GM21723 (cell line): ENCODE data around the gene ITGA3.

ENCODE experiments used
- ATAC-seq: cut with Tn5 transposase; IDR thresholded peaks from one replicate; pipeline ENCODE4 v1.9.1; 2021; ENCODE audit warnings: mild to moderate bottlenecking, moderate library complexity; ENCODE audit not compliant: unreplicated experiment

The ITGA3 gene

GRCh38 chr17:50090971-50091917 is 35.3 kb downstream of the ITGA3 start:
- ATAC-seq, result no peak

DNA sequence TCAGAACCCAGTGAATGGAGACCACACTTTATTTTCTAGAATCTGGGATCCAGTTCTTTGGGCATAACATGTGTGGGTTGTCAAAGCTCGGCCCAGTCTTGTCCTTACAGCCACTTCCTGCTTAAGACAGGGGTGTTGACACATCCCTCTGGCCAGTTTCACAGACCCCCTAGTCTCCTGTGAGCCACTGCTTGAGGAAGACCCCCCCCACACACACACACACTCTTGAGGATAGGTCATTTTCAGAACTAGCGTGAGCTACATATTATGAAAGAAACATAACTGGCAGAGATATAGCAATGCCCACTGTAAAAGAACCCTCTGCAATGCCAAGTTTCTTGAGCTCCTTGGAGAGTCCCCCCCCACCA is 36.0 kb downstream of the ITGA3 start:
- no peak for ATAC-seq

GRCh38 chr17:50093246-50093645 is 37.3 kb downstream of the ITGA3 start:
- ATAC-seq, result no peak

GRCh38 chr17:50093807-50094206 is 37.9 kb downstream of the ITGA3 start:
- ATAC-seq, result no peak

DNA sequence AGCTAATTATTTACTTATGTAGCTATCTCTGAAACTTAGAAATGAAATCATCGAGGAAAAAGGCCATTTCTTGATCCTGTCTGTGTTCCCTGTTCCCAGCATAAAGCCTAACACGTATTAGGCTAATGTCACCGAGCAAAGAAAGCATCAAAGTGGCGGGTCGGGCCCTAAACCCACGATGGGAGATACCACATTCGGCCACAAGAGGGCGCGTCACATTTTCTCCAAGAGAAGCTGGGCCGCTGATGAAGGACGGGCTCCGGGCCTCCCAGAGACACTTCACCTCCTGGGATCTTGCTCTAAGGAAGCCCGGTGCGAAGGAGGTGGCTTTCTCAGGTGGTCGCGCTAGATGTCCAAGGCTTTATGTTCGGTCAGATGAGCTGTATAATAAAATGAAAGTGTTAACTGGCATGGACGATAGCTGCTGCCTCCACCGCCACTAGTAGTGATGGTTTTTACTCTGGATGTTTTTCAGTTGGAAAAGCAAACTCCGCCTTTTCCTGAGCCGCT is 38.4 kb downstream of the ITGA3 start:
- ATAC-seq, result peak; percentile 43

- ATAC-seq, result peak; percentile 83
These were observed 39.1 kb downstream of the ITGA3 start, which contains the start of gene PDK2 for GRCh38 chr17:50094753-50095619. Gene PDK2, plus strand, starts transcription at chr17:50095351. Its CDS starts 85 bp downstream, at chr17:50095436.

- no peak for ATAC-seq
These were observed 39.7 kb downstream of the ITGA3 start for GRCh38 chr17:50095626-50096037.

DNA sequence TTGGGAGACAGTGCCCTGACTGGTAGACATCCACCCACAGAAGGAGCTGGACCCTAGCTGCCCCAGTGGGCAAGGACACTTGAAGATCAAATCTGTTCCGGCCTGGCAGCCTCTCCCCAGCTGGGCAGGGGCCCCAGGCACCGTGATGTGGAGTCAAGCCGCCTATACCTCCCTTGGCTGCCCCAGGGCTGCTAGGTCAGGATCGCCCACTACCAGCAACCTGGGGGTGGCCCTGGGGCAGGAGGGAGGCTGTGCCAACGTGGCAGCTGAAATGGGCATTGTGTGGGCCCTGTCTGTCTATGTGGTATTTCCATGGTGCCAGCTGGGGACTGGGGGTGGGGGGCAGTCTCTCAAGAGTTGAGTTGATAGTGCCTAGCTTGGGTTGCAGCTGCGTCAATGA is 40.2 kb downstream of the ITGA3 start:
- no peak for ATAC-seq

DNA sequence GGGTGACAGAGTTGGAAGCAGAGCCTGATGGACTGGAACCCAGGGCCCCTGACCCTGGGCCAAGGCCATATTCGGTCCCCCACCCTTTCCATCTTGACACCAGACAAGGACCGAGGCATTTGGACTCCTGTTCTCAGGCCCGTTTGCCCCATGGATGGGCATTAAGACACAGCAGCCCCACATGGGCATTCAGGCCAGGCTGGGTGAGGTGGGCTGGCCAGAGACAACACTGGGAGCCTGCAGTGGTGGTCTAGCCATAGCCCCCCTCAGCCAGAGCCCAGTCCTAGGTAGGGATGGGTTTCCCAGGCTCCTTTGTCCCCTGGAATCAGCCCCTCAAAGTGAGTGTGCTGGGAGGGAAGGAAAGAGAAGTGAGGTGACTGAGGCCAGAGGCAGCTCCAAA is 40.8 kb downstream of the ITGA3 start:
- no peak for ATAC-seq

DNA sequence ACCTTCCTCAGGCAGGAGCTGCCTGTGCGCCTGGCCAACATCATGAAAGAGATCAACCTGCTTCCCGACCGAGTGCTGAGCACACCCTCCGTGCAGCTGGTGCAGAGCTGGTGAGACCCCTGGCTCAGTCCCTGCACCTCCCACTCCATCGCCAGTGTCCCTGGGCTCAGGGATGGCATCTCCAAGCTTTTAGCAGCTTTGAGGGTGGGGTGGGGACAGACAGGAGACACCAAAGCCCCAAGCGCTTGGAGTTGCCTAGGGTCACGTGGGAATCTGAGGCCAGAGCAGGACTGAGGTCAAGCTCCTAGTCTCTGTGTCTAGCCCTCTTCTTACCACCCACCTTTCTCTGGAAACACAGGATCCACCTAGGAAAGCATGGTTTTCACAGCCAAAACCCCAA is 41.5 kb downstream of the ITGA3 start:
- ATAC-seq, result no peak

GRCh38 chr17:50097926-50098325 is 42.0 kb downstream of the ITGA3 start:
- no peak for ATAC-seq

GRCh38 chr17:50098583-50098982 is 42.7 kb downstream of the ITGA3 start:
- no peak for ATAC-seq

DNA sequence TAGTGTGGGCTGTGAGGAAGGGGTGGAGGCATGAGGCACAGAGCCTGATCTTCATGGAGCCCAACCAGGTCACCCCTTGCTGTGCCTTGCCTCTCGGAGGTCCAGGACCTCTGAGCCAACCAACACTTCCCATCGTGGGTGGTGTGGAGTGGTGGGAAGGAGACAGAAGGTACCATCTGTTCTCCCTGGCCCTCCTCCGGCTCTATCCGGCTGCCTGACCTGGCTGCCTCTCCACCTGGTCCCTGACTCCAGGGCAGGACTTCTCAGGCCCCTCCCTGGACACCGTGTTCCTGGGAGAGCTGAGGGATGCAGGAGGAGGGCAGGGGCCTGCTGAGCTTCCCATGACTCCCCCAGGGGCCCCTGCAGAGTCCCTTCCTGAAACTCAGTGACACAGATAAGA is 43.1 kb downstream of the ITGA3 start:
- ATAC-seq, result no peak

GRCh38 chr17:50100480-50100883 is 44.6 kb downstream of the ITGA3 start:
- no peak for ATAC-seq

GRCh38 chr17:50100921-50101345 is 45.0 kb downstream of the ITGA3 start:
- no peak for ATAC-seq

DNA sequence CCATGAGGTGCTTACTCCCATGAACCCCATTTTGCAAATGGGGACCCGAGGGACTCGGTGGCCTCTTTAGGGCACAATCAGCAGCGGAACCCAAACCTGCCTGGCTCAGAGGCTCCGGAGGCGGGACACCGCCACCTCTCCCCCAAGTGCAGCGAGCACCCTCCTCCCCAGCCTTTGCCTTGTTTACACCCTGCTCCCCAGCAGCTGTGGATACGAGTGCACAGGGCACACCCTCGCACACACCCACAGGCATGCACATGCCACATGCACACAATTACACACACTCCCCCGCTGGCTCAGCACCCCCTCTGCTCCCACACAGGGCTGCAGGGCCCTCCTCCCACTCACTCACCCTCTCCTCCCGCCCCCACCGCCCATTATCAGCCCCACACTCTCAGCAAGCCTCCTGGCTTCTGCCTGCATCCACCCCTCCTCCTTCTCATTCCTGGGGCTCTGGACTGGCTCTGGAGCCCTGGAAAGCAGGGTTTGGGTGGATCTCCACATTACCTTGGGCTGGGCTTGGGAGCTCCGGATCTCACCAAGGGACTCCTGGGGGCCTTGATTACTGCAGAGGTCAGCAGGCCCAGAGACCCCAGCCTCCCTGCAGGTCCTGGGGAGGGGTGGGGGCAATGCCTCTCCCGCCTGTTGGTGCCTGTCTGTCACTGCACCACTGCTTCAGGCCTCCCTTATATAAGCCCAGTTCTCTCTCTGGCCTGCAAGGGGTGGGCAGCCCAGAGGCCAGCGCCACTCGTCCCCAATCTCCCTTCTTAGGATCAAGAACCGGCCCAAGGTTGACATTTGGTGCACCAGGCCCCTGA is 45.6 kb downstream of the ITGA3 start:
- ATAC-seq, result no peak

- ATAC-seq, result no peak
These were observed 46.5 kb downstream of the ITGA3 start for GRCh38 chr17:50102164-50102991.

GRCh38 chr17:50103252-50103651 is 47.3 kb downstream of the ITGA3 start:
- ATAC-seq, result no peak

GRCh38 chr17:50103941-50104340 is 48.0 kb downstream of the ITGA3 start:
- ATAC-seq, result no peak

DNA sequence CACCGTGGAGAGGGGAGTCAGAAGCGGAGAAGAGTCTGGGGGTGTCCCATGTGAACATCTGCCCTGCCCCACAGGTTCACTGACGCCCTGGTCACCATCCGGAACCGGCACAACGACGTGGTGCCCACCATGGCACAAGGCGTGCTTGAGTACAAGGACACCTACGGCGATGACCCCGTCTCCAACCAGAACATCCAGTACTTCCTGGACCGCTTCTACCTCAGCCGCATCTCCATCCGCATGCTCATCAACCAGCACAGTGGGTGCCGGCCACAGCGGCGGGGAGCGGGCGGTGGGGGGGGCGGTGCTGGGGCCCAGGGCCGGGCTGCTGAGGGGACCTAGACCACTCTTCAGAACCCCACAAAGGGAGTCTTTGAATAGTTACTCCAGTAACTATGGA is 49.9 kb downstream of the ITGA3 start:
- no peak for ATAC-seq
